Stimulated activated CD4-positive, alpha-beta T cell treated with anti-CD3 and anti-CD28 coated beads, Interleukin-12 subunit alpha, Interleukin-12 subunit beta, amount 100 ng/mL, for 24 hours (primary cell): ENCODE results near the gene TUBGCP6.

Experiments used
- DNase-seq, 2 experiments: peaks; one replicate each; pipeline ENCODE4 v3.0.0-alpha.2; 2020; ENCODE audit warnings: low read depth in 2 of 2

The TUBGCP6 gene

DNA sequence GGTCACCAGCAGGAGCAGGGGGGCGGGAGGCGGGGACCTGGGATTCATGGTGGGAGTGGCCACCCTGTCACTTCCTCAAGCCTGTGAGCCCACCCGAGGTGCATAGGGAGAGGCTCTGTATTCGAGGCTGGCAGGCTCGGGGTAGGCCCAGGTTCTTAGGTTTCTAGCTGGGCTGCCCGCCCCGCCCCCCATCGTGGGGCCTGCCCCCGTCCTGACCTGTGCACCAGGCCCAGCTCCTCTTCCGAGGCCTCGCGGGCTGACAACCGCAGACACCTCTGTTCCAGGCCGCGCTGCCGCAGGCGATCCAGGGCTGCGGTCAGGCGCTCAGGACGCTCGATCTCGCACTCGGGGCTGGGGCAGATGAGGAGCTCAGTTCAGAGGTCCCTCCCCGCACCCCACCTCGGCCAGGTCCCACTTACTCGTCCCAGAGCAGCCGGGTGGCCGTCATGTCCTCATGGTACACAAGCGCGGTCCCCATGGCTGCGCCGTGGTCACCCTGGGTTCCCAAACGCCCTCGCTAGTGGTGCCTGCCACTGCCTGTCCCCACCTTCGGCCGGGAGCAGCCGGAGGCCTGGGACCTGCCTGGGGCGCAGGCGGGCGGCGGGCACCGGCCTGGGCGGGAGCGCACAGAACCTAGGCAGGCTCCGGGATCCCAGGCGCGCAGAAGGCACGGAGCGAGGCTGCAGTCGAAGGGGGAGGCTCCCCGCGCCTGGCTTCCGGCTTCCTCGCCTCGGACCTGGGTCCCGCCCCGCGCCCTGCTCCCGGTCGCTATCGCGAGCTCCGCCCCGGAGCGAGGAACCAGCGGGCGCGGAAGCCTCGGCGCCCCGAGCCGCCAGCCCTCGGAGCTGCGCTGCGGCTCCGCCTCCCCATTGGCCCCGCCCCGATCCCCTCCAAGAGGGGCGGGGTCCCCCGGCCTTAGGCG is 6.0 kb upstream of the TUBGCP6 start, which contains the start of gene HDAC10:
Gene HDAC10, minus strand, starts transcription at position 711 of the 922 bp plus-strand sequence. Its CDS starts 233 bp downstream, at position 478.
- DNase-seq: peak; percentile 68 to 80

DNA sequence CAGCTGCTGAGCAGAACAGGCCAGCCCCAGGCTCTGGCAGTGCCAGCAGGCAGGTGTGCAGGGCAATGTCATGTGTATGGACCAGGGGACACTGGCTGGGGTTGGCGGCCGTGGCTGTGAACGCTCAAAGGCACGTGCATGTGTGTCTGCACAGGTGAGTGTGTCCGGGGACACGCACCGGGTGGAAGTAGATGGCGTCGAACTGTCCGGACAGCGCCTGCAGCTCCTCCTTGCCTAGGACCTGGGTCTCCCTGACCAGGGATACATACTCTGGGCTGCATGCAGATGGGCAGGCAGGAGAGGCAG is 5.4 kb upstream of the TUBGCP6 start:
- no peak for DNase-seq

DNA sequence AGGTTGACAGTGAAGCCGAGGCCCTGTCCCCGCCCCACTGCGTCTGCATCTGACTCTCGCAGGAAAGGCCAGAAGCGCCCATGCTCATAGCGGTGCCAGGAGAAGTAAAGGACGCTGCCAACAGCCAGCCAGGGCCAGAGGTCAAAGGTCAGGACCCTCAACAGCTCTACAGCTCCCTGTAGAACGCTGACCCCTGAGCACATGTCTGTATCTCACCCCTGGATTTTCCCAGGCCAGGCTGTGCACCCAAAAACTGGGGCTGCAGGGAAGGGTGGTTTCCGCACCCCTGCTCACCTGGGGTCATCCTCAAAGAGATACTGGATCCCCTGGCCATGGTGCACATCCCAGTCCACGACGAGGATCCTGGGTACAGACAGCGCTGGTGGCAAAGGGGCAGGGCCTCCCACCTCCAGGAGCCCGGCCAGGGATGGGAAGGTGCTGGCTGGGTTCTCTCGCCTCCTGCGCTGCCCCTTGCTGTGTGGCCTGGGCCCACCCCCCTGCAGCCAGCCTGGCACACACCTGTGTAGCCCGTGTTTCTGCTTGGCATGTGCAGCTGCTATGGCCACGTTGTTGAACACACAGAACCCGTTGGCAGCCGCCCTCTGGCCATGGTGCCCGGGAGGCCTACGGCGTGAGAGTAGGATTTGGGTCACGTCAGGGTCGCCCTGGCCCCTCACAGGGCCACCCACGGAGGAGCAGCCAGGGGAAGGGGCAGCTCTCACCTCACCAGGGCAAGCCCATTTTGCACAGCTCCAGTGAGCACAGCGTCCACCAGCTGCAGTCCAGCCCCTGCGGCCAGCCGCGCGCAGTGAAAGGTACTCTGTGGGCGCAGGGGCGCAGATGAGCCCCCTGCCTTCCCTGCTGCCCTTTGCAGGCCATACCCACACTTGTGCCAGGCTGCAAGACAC is 4.8 kb upstream of the TUBGCP6 start:
- DNase-seq: no peak

- no peak for DNase-seq
Observed at GRCh38 chr22:50248196-50249081, 3.6 kb upstream of the TUBGCP6 start.

GRCh38 chr22:50247748-50248147 is 2.9 kb upstream of the TUBGCP6 start:
- DNase-seq: no peak

GRCh38 chr22:50246242-50247175 is 1.7 kb upstream of the TUBGCP6 start:
- no peak for DNase-seq

DNA sequence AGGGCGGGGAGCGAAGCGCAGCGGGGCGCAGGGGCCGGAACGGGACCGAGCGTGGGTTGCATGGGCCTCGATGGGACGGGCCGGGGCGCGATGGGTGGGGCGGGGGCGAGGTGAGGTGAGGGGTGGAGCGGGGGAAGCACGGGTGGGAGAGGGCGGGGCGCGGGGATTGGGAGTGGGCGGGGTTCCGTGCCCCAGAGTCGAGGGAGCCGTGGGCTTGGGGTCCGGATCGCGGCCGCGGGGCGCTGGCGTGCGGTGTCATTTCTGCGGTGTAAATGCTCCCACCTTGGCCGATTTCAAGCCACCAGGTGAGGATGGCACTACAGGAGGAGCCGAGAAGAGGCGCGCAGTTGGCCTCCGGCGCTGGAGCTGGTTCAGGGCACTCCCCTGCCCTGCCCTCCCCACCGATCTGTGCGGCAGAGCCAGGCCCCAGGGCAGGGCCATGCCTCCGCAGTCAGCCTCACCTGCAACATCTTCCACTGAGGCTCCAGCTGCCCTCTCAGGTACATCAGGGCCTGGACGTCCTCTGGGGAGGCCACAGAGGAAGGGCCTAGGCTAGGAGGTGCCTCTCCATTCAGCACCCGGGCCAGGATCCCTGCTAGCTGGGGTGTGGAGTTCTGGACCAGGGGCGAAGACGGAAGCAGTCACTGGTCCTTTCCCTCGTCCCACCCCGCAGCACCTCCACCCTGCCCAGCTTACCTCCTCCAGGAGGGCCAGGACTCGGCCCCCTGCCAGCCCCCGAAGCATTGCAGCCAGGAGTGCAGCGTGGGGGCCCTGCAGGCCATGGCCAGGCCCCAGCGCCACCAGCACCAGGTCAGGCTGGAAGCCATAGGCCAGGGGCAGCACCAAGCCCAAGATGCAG is 620 bp upstream of the TUBGCP6 start:
- no peak for DNase-seq

- no peak for DNase-seq
Observed at GRCh38 chr22:50243685-50244419, 971 bp downstream of the TUBGCP6 start.

- no peak for DNase-seq
Observed at GRCh38 chr22:50242406-50242949, 2.3 kb downstream of the TUBGCP6 start.

DNA sequence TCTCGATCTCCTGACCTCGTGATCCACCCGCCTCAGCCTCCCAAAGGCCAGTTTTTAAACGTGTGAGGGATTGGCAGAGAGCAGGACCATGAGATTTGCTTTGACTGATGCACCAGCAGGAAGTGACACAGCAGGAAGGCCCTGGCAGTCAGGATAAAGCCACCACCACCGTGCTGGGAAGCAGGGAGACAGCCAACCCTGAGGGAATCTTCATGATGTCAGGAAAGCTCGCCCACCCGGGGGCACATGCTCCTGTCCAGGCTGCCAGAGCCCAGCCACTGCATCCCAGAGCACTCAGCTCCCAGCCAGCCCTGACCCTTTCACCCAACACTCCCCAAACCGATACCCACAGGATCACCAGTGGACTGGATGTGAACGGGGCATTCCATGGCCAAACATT is 6.1 kb downstream of the TUBGCP6 start:
- no peak for DNase-seq

DNA sequence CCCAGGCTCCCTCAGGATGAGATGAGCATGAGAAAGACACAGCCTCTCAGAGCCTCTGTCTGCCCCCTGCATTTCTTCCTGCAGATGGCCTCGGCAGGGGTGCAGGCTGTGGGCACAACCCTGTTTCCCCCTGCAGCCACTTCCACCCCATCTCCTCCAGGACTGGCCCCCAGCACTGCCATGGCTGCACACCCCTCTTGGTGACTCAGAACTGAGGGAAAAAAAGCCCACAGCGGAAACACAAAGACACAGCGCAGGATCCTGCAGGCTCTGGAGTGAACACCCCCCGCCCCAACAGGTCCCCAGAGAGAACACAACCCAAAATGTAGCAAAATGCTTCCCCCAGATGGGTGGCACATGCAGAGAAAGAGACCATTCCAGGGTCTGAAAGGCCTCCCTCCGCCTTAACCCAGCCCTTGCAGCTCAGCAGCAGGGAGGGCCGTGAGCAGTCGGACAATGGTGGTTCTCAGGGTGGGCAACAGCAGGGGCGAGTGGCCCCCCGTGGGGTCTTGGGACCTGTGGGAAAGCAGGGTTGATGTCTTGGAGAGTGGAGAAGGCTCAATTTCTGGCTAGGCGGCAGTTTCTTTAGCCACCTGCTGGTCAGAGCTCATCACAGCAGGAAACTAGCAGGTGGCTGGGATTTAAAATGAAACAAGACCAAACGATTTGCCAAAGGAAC is 8.0 kb downstream of the TUBGCP6 start:
- DNase-seq: no peak

GRCh38 chr22:50233223-50233622 is 11.6 kb downstream of the TUBGCP6 start:
- DNase-seq: no peak

GRCh38 chr22:50232481-50233151 is 12.2 kb downstream of the TUBGCP6 start:
- DNase-seq: no peak

GRCh38 chr22:50229370-50229769 is 15.5 kb downstream of the TUBGCP6 start:
- DNase-seq: no peak

- no peak for DNase-seq
Observed at GRCh38 chr22:50228366-50228765, 16.5 kb downstream of the TUBGCP6 start.

DNA sequence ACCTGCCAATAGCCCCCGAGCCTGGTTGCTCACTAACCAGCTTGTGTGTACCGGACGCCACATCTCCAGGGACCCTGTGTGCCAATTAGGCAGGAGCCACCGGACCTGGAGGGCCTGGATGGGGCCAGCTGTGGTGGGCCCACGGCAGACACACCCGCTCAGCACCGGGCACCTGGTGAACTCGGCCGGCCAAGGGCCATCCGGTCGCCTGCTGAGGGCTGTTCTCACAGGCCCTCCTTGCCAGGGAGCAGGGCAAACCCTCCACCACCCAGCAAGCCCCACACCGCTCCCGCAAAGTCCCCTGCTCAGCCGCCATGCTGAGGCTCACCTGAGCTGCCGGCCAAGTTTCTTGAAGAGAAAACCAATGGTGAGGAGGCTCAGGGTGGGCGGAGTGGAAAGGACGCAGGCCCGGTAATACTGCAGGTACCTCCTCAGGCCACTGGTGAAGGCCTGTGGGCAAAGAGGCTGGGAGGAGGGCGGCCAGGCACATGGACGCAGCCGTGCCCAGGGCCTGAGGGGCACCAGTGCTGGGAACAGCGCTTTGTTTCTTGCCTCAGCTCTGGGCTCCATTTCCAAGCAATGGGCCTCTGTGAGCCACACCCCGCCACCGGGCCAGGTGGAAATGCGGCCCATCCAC is 17.1 kb downstream of the TUBGCP6 start:
- no peak for DNase-seq

GRCh38 chr22:50226875-50227165 is 18.0 kb downstream of the TUBGCP6 start:
- DNase-seq: no peak
